K562 (cell line): ENCODE measurements around the gene LZTS3. TPM values are rescaled to one million over a fixed set of nuclear protein-coding genes. Genes with fewer than 3 reads are reported as not detected.
"Not testable (repeated sequence)": the region's sequence is repeated elsewhere in the genome, so short reads cannot be mapped to it uniquely, and the experiment has no call there.

Experiments
- ARID1B ChIP-seq: fragments of 450-650 bp; IDR thresholded peaks from 2 replicates; pipeline ENCODE4 v1.6.1; 2016; ENCODE audit warnings: antibody characterized with exemption, mild to moderate bottlenecking, inconsistent platforms
- ATF1 ChIP-seq, 2 experiments: fragments of 450-650 bp in 1 of 2; IDR thresholded peaks; 2 replicates each; pipeline ENCODE4 v1.6.1; 2016; ENCODE audit warnings: missing compliant biosample characterization in 1 of 2, missing genetic modification characterization in 1 of 2
- ATF7 ChIP-seq: fragments of 450-650 bp; IDR thresholded peaks from 2 replicates; pipeline ENCODE4 v1.7.1; 2014; ENCODE audit warnings: mild to moderate bottlenecking, moderate library complexity
- CBFA2T3 ChIP-seq: fragments of 450-650 bp; IDR thresholded peaks from 2 replicates; pipeline ENCODE4 v1.6.1; 2017
- CEBPB ChIP-seq: fragments of 450-650 bp; IDR thresholded peaks from 2 replicates; pipeline ENCODE4 v1.6.1; 2016; ENCODE audit warnings: missing genetic modification characterization, missing compliant biosample characterization
- CEBPG ChIP-seq, 3 experiments: fragments of 200-800 bp in 1 of 3; sonication (Bioruptor generic) in 1 of 3; sonication (generic) in 1 of 3; formaldehyde crosslinking in 1 of 3; IDR thresholded peaks in 2 of 3; conservative IDR thresholded peaks in 1 of 3; 2 replicates each; pipeline versions ENCODE4 v1.6.1 to v1.8.0; 2016 to 2022; ENCODE audit warnings: missing compliant biosample characterization in 2 of 3, missing genetic modification characterization in 2 of 3, mild to moderate bottlenecking in 1 of 3, missing genetic modification reagents in 1 of 3
- CREM ChIP-seq: IDR thresholded peaks from 2 replicates; pipeline ENCODE4 v1.6.1; 2014; ENCODE audit warnings: antibody characterized with exemption, low read depth
- CTCFL ChIP-seq: IDR thresholded peaks from 2 replicates; pipeline ENCODE4 v1.6.1; 2011; ENCODE audit warnings: borderline replicate concordance, low read depth, mild to moderate bottlenecking, moderate library complexity, low read length; ENCODE audit not compliant: insufficient read depth, poor library complexity, severe bottlenecking
- DACH1 ChIP-seq: fragments of 450-650 bp; IDR thresholded peaks from 2 replicates; pipeline ENCODE4 v1.6.1; 2018; ENCODE audit not compliant: partially characterized antibody
- DPF2 ChIP-seq: fragments of 450-650 bp; IDR thresholded peaks from 2 replicates; pipeline ENCODE4 v1.6.1; 2016
- EP400 ChIP-seq: fragments of 450-650 bp; IDR thresholded peaks from 2 replicates; pipeline ENCODE4 v1.6.1; 2017; ENCODE audit warnings: antibody characterized with exemption, mild to moderate bottlenecking, moderate library complexity
- HCFC1 ChIP-seq: IDR thresholded peaks from 2 replicates; pipeline ENCODE4 v1.6.1; 2012; ENCODE audit warnings: low read depth, low read length, improper control_type of control experiment
- HDAC2 ChIP-seq: fragments of 450-650 bp; IDR thresholded peaks from 2 replicates; pipeline ENCODE4 v1.6.1; 2016; ENCODE audit warnings: mild to moderate bottlenecking
- RB1 ChIP-seq: fragments of 450-650 bp; IDR thresholded peaks from 2 replicates; pipeline ENCODE4 v1.6.1; 2017; ENCODE audit warnings: low read depth, mild to moderate bottlenecking
- SMARCA4 ChIP-seq: fragments of 450-650 bp; IDR thresholded peaks from 2 replicates; pipeline ENCODE4 v1.6.1; 2016
- SMC3 ChIP-seq: conservative IDR thresholded peaks from 2 replicates; pipeline ENCODE4 v1.6.1; 2011; ENCODE audit warnings: low read depth, low read length, improper control_type of control experiment; ENCODE audit not compliant: insufficient read depth
- TCF3 ChIP-seq: sonication (generic); formaldehyde crosslinking; IDR thresholded peaks from 2 replicates; pipeline ENCODE4 v1.4.0; 2020; ENCODE audit warnings: mild to moderate bottlenecking, missing genetic modification reagents
- ZEB2 ChIP-seq: fragments of 450-650 bp; IDR thresholded peaks from 2 replicates; pipeline ENCODE4 v1.6.1; 2016
- ZFX ChIP-seq: sonication (generic); formaldehyde crosslinking; IDR thresholded peaks from 2 replicates; pipeline ENCODE4 v1.8.0; 2022; ENCODE audit warnings: mild to moderate bottlenecking, missing genetic modification reagents, moderate library complexity
- ZNF384 ChIP-seq: IDR thresholded peaks from 2 replicates; pipeline ENCODE4 v1.6.1; 2012; ENCODE audit warnings: low read depth, low read length, improper control_type of control experiment
- polyA plus RNA-seq, 8 experiments: library from polyadenylated mRNA; depleted of rRNA in 4 of 8; stranded (reverse) in 5 of 8; unstranded in 3 of 8; fragments of >200 nt; fragmentation: Nextera tagmentation in 2 of 8; fragmentation: Illumina TruSeq in 1 of 8; extraction: Ambion mirVana in 2 of 8; extraction: Trizol in 1 of 8; gene quantifications; 2 replicates each; pipeline versions ENCODE4 v1.2.1 to v1.2.3, GENCODE V29; 2011 to 2014; ENCODE audit warnings: inconsistent platforms in 1 of 8, missing spikeins in 1 of 8
- total RNA-seq, 7 experiments: library from RNA; depleted of rRNA in 6 of 7; stranded (reverse); fragments of >200 nt in 6 of 7; fragmentation: Illumina TruSeq in 2 of 7; extraction: Trizol in 2 of 7; gene quantifications; 2 replicates each; pipeline versions ENCODE4 v1.2.1 to v1.2.3, GENCODE V29; 2011 to 2021; ENCODE audit warnings: low replicate concordance in 1 of 7
- TF ChIP-seq, protein P1 (sequence below): sonication (generic); formaldehyde crosslinking; IDR thresholded peaks from 2 replicates; pipeline ENCODE4 v1.8.0; 2022; ENCODE audit warnings: missing genetic modification reagents, mild to moderate bottlenecking, moderate library complexity, borderline replicate concordance
- TF ChIP-seq, protein P2 (sequence below): fragments of 450-650 bp; IDR thresholded peaks from 2 replicates; pipeline ENCODE4 v1.6.1; 2016; ENCODE audit warnings: missing biosample characterization, missing genetic modification characterization
- TF ChIP-seq, protein P3 (sequence below): fragments of 250-450 bp; sonication (Bioruptor Pico); IDR thresholded peaks from 2 replicates; pipeline ENCODE4 v1.4.0; 2020

LZTS3 gene
- total and polyA plus RNA-seq, 9 of the 15 experiments (the other 6 are each of a cell fraction or from before 2014, with no cell fraction given): 0.07 to 2.9 (median 2.0) TPM

GRCh38 chr20:3117839-3118379, 55.4 kb downstream of the LZTS3 start (continued):
- peak; percentile 29 for TF ChIP-seq DACH1
- TF ChIP-seq SMC3: peak; percentile 49; the same call in 1 of the 2 replicates
- TF ChIP-seq CBFA2T3: peak; percentile 50
- peak; percentile 95 for TF ChIP-seq ATF7
- TF ChIP-seq SMARCA4: peak; percentile 31; the same call in 1 of the 2 replicates
- peak; percentile 86 for TF ChIP-seq ZEB2
- TF ChIP-seq CEBPG (CRISPR knock-in tag; IDR thresholded peaks at IDR 0.05): peak; percentile 96
- peak; percentile 95 to 99 for TF ChIP-seq CEBPG (tag; conservative IDR thresholded peaks at IDR 0.05 in 1 of 2, IDR thresholded peaks at IDR 0.05 in 1 of 2)
- peak; percentile 50 for TF ChIP-seq TCF3 (CRISPR knock-in tag)
- TF ChIP-seq ZFX (CRISPR knock-in tag): peak; percentile 47
- TF ChIP-seq CREM: peak; percentile 94
- TF ChIP-seq DPF2: peak; percentile 37; the same call in 1 of the 2 replicates
- TF ChIP-seq ATF1 (CRISPR knock-in tag; IDR thresholded peaks at IDR 0.05): not testable (repeated sequence)
- peak; percentile 81 for TF ChIP-seq ATF1 (tag; IDR thresholded peaks at IDR 0.05)
- TF ChIP-seq ARID1B: peak; percentile 60
- peak; percentile 22 for TF ChIP-seq CTCFL
- TF ChIP-seq, protein P1, sequence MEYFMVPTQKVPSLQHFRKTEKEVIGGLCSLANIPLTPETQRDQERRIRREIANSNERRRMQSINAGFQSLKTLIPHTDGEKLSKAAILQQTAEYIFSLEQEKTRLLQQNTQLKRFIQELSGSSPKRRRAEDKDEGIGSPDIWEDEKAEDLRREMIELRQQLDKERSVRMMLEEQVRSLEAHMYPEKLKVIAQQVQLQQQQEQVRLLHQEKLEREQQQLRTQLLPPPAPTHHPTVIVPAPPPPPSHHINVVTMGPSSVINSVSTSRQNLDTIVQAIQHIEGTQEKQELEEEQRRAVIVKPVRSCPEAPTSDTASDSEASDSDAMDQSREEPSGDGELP (CRISPR knock-in tag): 0 out of 2 replicates have a peak, but pooled peaks have one; percentile 15
- 0 out of 2 replicates have a peak, but pooled peaks have one; percentile 39 for TF ChIP-seq HDAC2
- TF ChIP-seq, protein P2, sequence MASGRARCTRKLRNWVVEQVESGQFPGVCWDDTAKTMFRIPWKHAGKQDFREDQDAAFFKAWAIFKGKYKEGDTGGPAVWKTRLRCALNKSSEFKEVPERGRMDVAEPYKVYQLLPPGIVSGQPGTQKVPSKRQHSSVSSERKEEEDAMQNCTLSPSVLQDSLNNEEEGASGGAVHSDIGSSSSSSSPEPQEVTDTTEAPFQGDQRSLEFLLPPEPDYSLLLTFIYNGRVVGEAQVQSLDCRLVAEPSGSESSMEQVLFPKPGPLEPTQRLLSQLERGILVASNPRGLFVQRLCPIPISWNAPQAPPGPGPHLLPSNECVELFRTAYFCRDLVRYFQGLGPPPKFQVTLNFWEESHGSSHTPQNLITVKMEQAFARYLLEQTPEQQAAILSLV (tag): peak; percentile 90
- TF ChIP-seq HCFC1: 0 out of 2 replicates have a peak, but pooled peaks have one; percentile 14
- TF ChIP-seq EP400: 0 out of 2 replicates have a peak, but pooled peaks have one; percentile 11
- TF ChIP-seq RB1: peak; percentile 9; the same call in 1 of the 2 replicates
- peak; percentile 97 for TF ChIP-seq CEBPB (tag)
- TF ChIP-seq, protein P3, sequence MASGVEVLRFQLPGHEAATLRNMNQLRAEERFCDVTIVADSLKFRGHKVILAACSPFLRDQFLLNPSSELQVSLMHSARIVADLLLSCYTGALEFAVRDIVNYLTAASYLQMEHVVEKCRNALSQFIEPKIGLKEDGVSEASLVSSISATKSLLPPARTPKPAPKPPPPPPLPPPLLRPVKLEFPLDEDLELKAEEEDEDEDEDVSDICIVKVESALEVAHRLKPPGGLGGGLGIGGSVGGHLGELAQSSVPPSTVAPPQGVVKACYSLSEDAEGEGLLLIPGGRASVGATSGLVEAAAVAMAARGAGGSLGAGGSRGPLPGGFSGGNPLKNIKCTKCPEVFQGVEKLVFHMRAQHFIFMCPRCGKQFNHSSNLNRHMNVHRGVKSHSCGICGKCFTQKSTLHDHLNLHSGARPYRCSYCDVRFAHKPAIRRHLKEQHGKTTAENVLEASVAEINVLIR (CRISPR knock-in tag): 0 out of 2 replicates have a peak, but pooled peaks have one; percentile 26
- TF ChIP-seq ZNF384: peak; percentile 52; the same call in 1 of the 2 replicates
